ENCODE results near the gene LRRC30.

The LRRC30 gene

GRCh38 chr18:7242926-7243325 is 12.0 kb downstream of the LRRC30 start:
- DNase-seq = no peak

DNA sequence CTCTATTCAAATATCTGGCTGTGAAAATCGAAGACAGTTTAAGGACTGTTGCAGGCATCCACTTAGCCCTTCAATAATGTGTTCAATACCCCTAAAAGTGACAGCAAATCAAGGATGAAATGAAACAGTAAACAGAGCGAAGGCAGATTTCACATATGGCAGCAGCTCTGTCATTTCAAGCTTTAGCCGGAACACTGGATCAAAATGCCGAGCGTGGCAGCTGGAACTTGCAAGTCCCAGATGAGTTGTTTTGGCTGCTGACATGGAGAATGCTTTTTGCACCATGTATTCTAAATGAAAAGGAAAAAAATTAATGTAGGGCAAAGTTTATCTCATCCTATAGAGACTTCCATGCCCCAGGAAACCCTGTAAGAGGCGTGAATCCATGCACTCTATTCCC is 18.0 kb downstream of the LRRC30 start:
- DNase-seq = no peak

DNA sequence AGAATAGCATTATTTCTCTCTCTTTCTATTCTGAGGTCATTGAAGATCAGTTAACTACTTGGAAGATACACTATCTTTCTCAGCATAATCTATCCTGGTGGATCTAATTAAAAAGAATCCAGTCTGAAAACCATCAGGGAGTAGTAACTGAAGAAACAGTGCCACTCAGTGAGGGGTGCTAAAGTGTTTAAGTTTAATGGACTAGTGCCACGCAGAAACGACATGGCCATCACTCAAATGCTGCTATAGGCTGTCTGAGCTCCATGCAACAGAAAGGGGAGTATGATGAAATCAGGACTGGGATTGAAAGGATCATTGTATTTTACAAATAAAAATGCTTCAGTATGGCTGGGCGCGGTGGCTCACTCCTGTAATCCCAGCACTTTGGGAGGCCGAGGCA is 23.3 kb downstream of the LRRC30 start:
- DNase-seq = no peak

DNA sequence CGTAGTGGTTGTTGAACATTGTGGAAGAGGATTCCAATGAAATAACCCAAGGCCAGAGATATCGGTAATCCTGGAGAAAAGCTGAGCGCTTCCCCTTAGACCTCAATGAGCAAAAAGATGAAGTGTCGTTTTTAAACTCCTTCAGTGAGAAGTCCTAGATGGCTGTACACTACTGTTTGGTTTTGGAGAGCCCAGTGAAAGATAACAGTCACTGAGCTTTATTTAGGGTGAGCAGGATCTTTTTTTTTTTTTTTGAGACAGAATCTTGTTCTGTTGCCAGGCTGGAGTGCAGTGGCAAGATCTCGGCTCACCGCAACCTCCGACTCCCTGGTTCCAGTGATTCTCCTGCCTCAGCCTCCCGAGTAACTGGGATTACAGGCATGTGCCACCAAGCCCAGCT is 24.2 kb downstream of the LRRC30 start:
- DNase-seq = no peak

- no peak for DNase-seq
Measured at GRCh38 chr18:7255643-7256042, 24.8 kb downstream of the LRRC30 start.

DNA sequence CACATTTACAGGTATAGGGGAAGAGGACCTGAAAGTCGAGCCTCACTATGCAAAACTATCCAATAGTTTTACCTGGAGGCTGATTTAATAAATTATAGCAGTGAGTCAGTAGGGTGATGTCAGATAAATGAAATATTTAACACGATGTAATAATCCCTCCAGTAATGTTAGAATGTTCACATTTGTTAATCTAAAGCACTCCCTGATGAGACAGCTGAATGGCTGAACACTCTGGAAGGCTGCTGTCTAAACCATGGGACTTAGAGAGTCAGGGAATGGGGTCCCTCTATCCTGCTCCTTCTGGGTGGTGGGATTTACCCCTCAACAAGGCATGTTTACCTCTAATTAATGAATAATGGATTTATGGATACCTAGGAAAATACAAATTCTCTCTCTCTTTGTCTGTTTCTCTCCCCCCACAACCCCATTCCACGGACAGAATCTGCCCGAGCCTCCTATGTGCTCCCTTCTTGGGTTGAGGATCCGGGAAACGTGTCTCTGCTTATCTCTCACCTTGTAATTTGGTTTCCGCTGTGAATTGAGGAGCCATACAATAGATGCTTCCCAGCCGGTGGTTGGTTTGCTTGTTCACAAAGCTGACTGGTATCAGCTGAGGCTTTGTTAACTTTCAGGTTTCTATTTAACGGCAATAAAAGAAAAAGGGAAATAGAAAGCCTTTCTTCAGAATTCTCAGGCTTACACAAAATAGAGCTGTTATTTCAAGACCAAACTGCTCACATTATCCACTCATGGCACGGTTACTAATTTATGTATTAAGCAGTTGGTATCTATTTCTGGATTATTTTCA is 25.9 kb downstream of the LRRC30 start:
- no peak for DNase-seq

- no peak for DNase-seq
Measured at GRCh38 chr18:7257426-7257740, 26.5 kb downstream of the LRRC30 start.

GRCh38 chr18:7259475-7259874 is 28.6 kb downstream of the LRRC30 start:
- DNase-seq = no peak

GRCh38 chr18:7261199-7261598 is 30.3 kb downstream of the LRRC30 start:
- DNase-seq = no peak

DNA sequence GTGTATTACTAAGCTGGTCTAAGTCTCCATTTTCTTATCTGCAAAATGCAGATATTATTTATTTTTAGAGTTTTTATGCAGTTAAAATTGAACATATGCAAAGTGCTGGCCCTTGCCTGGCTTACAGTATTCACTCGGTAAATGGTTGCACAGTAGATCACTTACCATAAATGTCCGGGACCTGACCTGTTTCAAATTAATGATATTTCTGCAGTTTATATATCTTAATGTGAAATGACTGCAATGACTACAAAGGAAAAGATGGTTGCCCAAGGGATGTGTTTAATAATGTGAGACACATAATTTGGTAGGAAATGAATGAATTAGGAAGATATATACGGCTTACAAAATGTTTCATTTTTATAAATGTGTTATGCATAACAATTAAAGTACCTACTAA is 37.1 kb downstream of the LRRC30 start:
- no peak for DNase-seq

DNA sequence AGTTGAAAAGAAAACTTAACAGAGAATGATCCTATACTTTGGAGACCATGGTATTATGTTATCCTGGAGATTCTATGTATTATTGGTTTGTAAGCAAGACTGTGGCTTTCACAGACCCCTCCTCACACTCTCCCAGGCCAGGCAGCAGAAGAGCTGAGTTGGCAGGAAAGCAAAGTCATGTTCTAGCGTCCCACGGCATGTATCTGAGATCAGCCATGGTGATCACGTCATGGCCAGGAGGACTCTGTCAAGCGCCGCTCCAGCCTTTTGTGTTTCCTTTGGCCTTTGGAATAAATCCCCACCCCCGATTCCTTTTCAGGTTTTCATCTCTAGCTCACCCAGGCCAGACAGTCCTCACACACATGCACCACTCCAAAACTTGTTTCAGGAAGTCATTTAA is 39.1 kb downstream of the LRRC30 start:
- DNase-seq = no peak

DNA sequence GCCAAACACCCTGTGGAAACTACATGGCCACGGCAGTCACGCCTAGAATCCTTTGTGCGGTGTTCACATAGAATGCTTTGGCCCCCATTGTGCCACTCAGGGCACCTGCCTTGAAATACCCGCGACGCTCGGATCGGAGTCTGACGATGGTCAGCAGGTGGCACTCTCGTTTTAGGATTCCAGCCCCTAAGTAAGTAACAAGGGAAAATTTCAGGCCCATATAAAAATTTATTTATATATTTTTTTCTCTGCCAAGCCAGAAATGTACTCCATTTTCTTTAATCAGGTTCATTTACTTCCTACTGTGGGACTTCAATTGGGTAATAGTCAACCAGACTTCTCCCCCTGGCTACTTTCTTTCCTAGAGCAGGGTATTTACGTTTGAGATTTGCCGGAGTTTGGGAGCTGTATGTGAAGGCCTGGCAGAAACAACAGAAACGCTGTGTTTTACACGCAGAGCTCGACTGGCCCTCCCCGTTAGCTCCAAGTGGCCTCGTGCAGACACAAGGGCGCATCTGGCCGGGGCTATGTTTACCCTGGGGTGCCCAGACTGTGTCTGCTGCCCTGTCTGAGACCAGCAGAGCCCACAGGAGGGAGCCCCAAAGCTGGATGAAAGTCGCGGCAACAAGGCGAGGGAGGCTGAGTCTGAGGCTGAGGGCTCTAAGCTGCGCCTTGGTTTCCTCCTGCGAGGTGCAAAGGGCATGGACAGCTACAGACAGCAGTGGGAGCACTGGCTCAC is 41.6 kb downstream of the LRRC30 start:
- DNase-seq = no peak

DNA sequence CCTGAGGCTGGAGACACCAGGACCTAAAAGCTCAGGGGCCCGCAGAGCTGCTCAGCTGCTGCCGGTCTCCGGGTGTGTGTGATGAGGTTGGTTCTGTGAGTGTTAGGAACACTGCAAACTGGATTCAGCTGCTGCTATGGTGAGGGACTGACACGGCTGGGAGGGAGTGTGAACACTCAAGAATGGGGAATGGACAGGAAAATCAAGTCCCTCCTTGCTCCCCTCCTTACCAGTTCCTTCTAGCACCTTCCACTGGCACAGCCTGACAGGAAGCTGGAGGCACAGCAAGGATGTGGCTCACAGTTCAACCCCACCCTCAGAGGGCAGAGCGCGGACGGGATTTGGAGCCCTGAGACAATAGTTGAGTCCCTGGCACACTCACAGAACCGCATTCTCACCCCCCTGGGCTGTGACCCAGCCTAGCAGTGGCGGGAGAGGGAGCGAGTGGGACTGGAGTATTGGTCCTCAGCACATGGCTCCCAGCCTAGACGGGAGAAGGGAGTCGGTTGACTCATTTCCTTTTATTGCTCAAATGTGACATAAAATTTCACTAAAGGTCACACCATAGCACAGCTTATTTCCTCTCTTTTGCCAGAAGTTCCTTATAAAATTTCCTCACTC is 42.5 kb downstream of the LRRC30 start:
- no peak for DNase-seq

- no peak for DNase-seq
Measured at GRCh38 chr18:7281579-7281978, 50.7 kb downstream of the LRRC30 start.
